Mesodermal cell (in vitro differentiated cells): ENCODE results near the gene CDIP1.

ENCODE experiments used
- H3K27ac ChIP-seq: 2 replicates; pipeline ENCODE4 v1.7.0; 2013; ENCODE audit warnings: mild to moderate bottlenecking, low read depth, low read length, moderate library complexity; ENCODE audit not compliant: severe bottlenecking
- H3K36me3 ChIP-seq: 2 replicates; pipeline ENCODE4 v1.7.1; 2013; ENCODE audit warnings: mild to moderate bottlenecking, low read length, moderate library complexity; ENCODE audit not compliant: control insufficient read depth, insufficient read depth
- H3K4me1 ChIP-seq: one replicate; pipeline ENCODE4 v1.7.1; 2013; ENCODE audit warnings: mild to moderate bottlenecking, low read length; ENCODE audit not compliant: insufficient read depth, control insufficient read depth, poor library complexity, severe bottlenecking
- H3K4me3 ChIP-seq: 2 replicates; pipeline ENCODE4 v1.7.0; 2013; ENCODE audit warnings: low read length, control low read depth, mild to moderate bottlenecking; ENCODE audit not compliant: insufficient read depth, poor library complexity, severe bottlenecking; ENCODE audit errors: extremely low read depth
- H3K9me3 ChIP-seq: 2 replicates; pipeline ENCODE4 v1.7.1; 2013; ENCODE audit warnings: mild to moderate bottlenecking, low read length, moderate library complexity; ENCODE audit not compliant: control insufficient read depth
- WGBS, 2 experiments: methylation state at CpG; one replicate each; pipeline ENCODE4 v1.1.5; 2013; ENCODE audit warnings: missing lambda C conversion rate in 2 of 2; ENCODE audit not compliant: insufficient coverage in 2 of 2; 5-methylcytosine and 5-hydroxymethylcytosine counted together

The CDIP1 gene

DNA sequence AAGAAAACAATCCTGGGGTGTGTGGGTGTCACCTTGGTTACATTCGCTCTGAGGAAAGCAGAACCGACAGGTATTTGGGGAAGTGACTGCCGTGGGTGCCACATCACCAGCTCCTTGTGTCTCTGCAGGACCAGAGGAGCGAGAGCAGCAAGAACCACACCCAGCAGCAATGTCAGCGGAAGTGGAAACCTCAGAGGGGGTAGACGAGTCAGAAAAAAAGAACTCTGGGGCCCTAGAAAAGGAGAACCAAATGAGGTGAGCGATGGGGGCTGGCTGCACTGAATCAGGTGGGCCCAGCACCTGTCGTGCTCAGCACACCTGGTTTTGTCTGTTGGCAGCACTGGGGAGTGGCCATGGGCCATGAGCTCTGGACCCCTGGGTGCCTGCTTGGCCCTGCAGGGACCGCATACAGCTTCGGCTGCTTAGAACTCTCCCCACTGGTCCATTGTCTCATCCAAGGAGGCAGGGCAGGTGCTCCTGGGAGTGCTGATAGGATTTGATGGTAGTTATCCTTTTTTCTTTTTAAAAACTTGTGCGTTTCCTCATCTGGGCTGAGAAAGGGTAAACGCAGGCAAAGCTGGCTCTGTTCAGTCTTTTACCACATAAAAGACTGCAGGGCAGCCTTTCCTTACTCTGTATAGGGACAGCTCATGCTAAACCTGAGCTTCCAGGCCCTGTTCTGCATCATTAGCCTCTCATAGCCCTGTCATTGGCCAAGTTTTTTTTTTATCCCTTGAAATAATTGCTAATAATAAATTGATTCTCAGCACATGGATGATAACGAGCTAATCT, 33.0 kb downstream of the CDIP1 start:
- peaks cover 19% of the 10 kb centered on the region for H3K4me1 ChIP-seq
- WGBS, 2 experiments: 90 to 91% methylated on average over 11 to 13 of the region's 13 CpGs
- no peaks in the 10 kb centered on the region for H3K9me3 ChIP-seq
- peaks cover 42% of the 10 kb centered on the region for H3K36me3 ChIP-seq
- no peak overlapping the region for H3K27ac ChIP-seq
- H3K4me3 ChIP-seq: no peak overlapping the region

- Histone ChIP-seq H3K9me3 (no peaks in the 10 kb centered on the region), H3K36me3 (peaks cover 19% of the 10 kb centered on the region), H3K4me3 (no peak overlapping the region), H3K4me1 (peaks cover 39% of the 10 kb centered on the region), H3K27ac (peak overlapping the region; percentile 93)
- 77 to 92% methylated on average over 3 of the region's 5 CpGs for WGBS, 2 experiments
Measured at GRCh38 chr16:4501071-4501478, 37.5 kb downstream of the CDIP1 start.

GRCh38 chr16:4500272-4500671, 38.3 kb downstream of the CDIP1 start:
- WGBS, 2 experiments: 44 to 52% methylated on average over 3 of the region's 3 CpGs
- peak overlapping the region; percentile 93 for H3K27ac ChIP-seq
- H3K4me1 ChIP-seq: peaks cover 45% of the 10 kb centered on the region
- H3K4me3 ChIP-seq: no peak overlapping the region
- H3K9me3 ChIP-seq: no peaks in the 10 kb centered on the region
- peaks cover 18% of the 10 kb centered on the region for H3K36me3 ChIP-seq

GRCh38 chr16:4499196-4499555, 39.4 kb downstream of the CDIP1 start:
- Histone ChIP-seq H3K27ac (no peak overlapping the region), H3K9me3 (no peaks in the 10 kb centered on the region), H3K36me3 (peaks cover 17% of the 10 kb centered on the region), H3K4me1 (peaks cover 46% of the 10 kb centered on the region), H3K4me3 (no peak overlapping the region)
- WGBS, 2 experiments: 100% methylated on average over 2 of the region's 4 CpGs

DNA sequence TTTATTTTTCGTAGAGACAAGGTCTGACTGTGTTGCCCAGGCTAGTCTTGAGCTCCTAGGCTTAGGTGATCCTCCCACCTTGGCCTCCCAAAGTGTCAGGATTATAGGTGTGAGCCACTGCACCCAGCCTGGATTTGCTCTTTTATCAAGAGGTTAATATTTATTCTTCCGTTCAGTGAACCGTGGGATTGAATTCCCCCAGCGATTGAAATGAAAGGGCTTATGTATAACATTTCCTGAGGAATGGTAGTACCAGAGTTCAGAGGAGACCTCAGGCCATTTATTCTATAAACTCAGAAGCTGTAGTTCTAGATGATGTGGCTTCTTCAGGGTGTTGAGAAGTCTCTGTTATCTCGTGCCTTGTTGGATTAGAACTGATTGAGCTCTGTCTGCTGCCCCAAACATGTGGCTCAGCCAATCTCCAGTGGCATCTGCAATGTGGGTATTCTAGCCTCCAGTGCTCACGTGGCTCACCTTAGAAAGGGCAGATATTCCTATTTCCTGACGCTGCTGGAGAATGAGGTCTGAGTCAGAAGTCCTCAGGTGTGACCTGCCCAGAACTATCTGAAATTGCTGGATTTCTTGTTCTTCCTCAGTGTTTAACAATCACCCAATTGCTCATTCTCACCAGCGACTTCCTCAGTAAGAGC, 39.9 kb downstream of the CDIP1 start:
- WGBS, 2 experiments: 91 to 95% methylated on average over 7 to 8 of the region's 8 CpGs
- H3K4me1 ChIP-seq: peaks cover 48% of the 10 kb centered on the region
- peaks cover 17% of the 10 kb centered on the region for H3K36me3 ChIP-seq
- H3K9me3 ChIP-seq: no peaks in the 10 kb centered on the region
- no peak overlapping the region for H3K4me3 ChIP-seq
- H3K27ac ChIP-seq: no peak overlapping the region

- WGBS, 2 experiments: 92 to 100% methylated on average over 4 of the region's 4 CpGs
- Histone ChIP-seq H3K27ac (no peak overlapping the region), H3K36me3 (peaks cover 25% of the 10 kb centered on the region), H3K4me1 (peaks cover 40% of the 10 kb centered on the region), H3K9me3 (no peaks in the 10 kb centered on the region), H3K4me3 (no peak overlapping the region)
Measured at GRCh38 chr16:4496305-4496704, 42.3 kb downstream of the CDIP1 start.

DNA sequence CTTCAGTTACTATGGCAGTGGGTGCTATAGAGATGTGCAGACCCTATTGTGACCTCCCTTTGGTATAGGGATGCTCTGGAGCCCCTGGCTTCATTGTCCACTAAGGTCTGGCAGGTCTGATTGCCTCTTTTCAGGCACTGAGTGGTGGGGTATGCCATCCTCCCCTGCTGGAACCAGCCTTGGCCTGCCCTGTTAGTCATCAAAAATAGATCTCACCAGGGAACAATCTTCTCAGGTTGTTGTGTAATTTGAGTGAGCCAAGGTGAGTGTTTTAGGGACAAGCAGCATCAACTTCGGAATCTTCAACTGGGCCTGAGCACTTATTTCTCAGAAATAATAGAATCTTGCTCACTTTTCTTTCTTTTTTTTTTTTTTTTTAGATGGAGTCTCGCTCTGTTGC, 42.8 kb downstream of the CDIP1 start:
- Histone ChIP-seq H3K4me1 (peaks cover 34% of the 10 kb centered on the region), H3K27ac (no peak overlapping the region), H3K9me3 (no peaks in the 10 kb centered on the region), H3K36me3 (peaks cover 25% of the 10 kb centered on the region), H3K4me3 (no peak overlapping the region)
- WGBS, 2 experiments: 100% methylated on average over 1 of the region's 2 CpGs; no CpG with 5 or more reads in 1 of the 2 experiments

DNA sequence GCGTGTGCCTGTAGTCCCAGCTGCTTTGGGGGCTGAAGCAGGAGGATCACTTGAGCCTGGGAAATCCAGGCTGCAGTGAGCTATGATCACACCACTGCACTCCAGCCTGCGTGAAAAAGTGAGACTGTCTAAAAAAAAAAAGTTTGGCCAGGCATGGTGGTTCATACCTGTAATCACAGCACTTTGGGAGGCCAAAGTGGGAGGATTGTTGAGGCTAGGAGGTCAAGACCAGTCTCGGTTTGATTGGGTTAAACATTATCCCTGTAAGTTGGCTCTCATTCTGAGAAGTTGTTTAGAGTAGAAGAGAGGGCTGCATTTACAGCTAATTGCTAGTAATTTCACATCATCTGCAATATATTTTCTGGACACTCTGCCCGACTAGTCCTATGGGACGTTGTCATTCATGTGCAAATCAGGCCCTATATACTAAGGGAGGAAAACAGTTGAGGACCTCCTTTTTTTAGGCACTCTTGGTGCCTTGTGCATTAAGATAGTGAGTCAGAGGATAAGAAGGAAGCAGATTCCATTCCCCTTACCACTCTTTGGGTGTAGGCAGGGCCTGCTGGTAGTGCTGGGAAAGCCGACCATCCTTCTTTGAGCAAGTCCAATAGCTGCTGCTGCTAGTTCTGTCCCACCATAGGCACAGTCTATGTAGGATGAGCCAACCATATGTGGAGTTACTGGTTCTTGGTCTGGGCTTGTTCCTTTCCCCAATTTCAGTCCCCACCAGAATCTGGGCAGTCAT, 43.7 kb downstream of the CDIP1 start:
- H3K27ac ChIP-seq: peak overlapping the region; percentile 83
- H3K9me3 ChIP-seq: no peaks in the 10 kb centered on the region
- H3K4me1 ChIP-seq: peaks cover 31% of the 10 kb centered on the region
- H3K4me3 ChIP-seq: no peak overlapping the region
- 71 to 74% methylated on average over 4 to 5 of the region's 6 CpGs for WGBS, 2 experiments
- peaks cover 30% of the 10 kb centered on the region for H3K36me3 ChIP-seq

- H3K27ac ChIP-seq: no peak overlapping the region
- H3K4me1 ChIP-seq: peaks cover 31% of the 10 kb centered on the region
- WGBS, 2 experiments: 92 to 100% methylated on average over 1 of the region's 4 CpGs
- H3K36me3 ChIP-seq: peaks cover 22% of the 10 kb centered on the region
- H3K4me3 ChIP-seq: no peak overlapping the region
- H3K9me3 ChIP-seq: no peaks in the 10 kb centered on the region
Measured at GRCh38 chr16:4491898-4492297, 46.7 kb downstream of the CDIP1 start.

GRCh38 chr16:4489030-4489429, 49.5 kb downstream of the CDIP1 start:
- WGBS, 2 experiments: 76 to 83% methylated on average over 1 to 2 of the region's 5 CpGs
- Histone ChIP-seq H3K36me3 (peaks cover 37% of the 10 kb centered on the region), H3K4me1 (peaks cover 20% of the 10 kb centered on the region), H3K27ac (peak overlapping the region; percentile 49), H3K9me3 (no peaks in the 10 kb centered on the region), H3K4me3 (no peak overlapping the region)
